Measurements from ENCODE around the gene CDC16.

DNA sequence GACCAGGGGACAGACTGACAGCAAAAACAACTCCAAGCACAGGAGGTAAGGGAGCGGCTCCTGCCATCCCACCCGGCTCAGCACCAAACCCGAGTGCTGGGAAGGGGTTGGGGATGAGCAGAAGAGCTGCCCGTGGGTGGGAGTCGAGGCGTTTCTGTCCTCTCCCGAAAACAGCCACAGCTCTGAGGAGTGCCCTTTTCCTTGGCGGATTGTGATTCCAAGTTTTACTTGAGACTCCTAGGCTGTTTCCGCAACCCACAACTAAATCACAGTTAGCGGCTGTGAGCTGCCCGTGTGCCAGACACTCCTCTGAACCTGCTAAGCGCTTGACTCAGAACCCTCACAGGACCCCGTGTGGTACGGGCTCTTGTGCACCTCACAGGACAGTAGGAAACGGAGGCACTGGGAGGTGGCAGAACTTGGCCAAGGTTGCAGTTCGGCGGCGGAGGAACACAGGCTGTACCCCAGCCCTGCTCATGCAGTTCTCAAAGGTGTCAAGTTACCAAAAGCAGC lies 34.2 kb upstream of the CDC16 start:
- TF ChIP-seq FOXA1 (IDR thresholded peaks at IDR 0.05; ENCODE audit: borderline replicate concordance) = no peak
- TF ChIP-seq ZNF384 (IDR thresholded peaks at IDR 0.05; ENCODE audit: low read depth, low read length) = no peak
- TF ChIP-seq ZEB2 (IDR thresholded peaks at IDR 0.05) = no peak
- TF ChIP-seq HMG20A (CRISPR knock-in tag; conservative IDR thresholded peaks at IDR 0.05) = no peak
- no peak for TF ChIP-seq SMARCC2 (IDR thresholded peaks at IDR 0.05; ENCODE audit: low read depth)
- TF ChIP-seq CTCF (IDR thresholded peaks at IDR 0.05 in 2 of 3, conservative IDR thresholded peaks at IDR 0.05 in 1 of 3; ENCODE audit: insufficient read depth in 2 of 3, low read depth in 1 of 3, low read length in 3 of 3) = no peak
- no peak for TF ChIP-seq HINFP (tag; conservative IDR thresholded peaks at IDR 0.05; ENCODE audit: low read depth)
- no peak for TF ChIP-seq USF2 (CRISPR knock-in tag; IDR thresholded peaks at IDR 0.05)
